HepG2 (cell line): Measurements from ENCODE around the gene METTL4. TPM values are rescaled to one million over a fixed set of nuclear protein-coding genes. Genes with fewer than 3 reads are reported as not detected.

Source experiments
- ATAC-seq: fragments of 200-7000 bp; cut with Tn5 transposase; 3 replicates; pipeline ENCODE4 v1.9.1; 2020; ENCODE audit warnings: mild to moderate bottlenecking, moderate library complexity
- BruUV-seq: library from RNA; stranded (reverse); fragments of 400-500 nt; replicated peaks from 2 replicates; lab custom pipeline; 2021; lab: Mats Ljungman, UMichigan
- CTCF ChIA-PET: fragments of 300-600 bp; formaldehyde crosslinking; extraction: SDS; loops from one replicate; lab custom pipeline; 2021; ENCODE audit warnings: low total read pairs, inconsistent platforms, low intra/inter-chr PET ratio; lab: Yijun Ruan, JAX
- POLR2A ChIA-PET: fragments of 350-600 bp; sonication (Branson Sonifier 250); formaldehyde crosslinking; loops from one replicate; lab custom pipeline; 2020; ENCODE audit warnings: antibody characterized with exemption, inconsistent platforms; lab: Yijun Ruan, JAX
- DNase-seq: peaks from one replicate; pipeline ENCODE4 v3.0.0-alpha.2; 2015; ENCODE audit warnings: low spot score
- FAIRE-seq: peaks from 3 replicates; lab custom pipeline; 2011; peaks lifted over from hg19 to GRCh38; lab: Jason Lieb, UNC
- H2AFZ ChIP-seq: one replicate; pipeline ENCODE4 v1.6.1; 2011; ENCODE audit warnings: low read length, inconsistent platforms
- H3K27ac ChIP-seq: fragments of 300-600 bp; 3 replicates; pipeline ENCODE4 v1.8.0; 2011; ENCODE audit warnings: mixed run types, mild to moderate bottlenecking, mixed read lengths, low read length, inconsistent platforms; ENCODE audit not compliant: insufficient read depth; ENCODE audit errors: extremely low read length
- H3K27me3 ChIP-seq, 2 experiments: fragments of 200-600 bp in 1 of 2; 2 replicates in 1 of 2; 3 replicates in 1 of 2; pipeline versions ENCODE4 v1.6.0 to v1.8.0; 2011; ENCODE audit warnings: low read length in 2 of 2, mild to moderate bottlenecking in 2 of 2, moderate library complexity in 2 of 2, inconsistent platforms in 1 of 2; ENCODE audit not compliant: insufficient read depth in 2 of 2, control insufficient read depth in 1 of 2
- H3K36me3 ChIP-seq, 2 experiments: fragments of 200-600 bp in 1 of 2; replicated peaks in 1 of 2; 2 replicates in 1 of 2; 3 replicates in 1 of 2; pipeline versions ENCODE4 v1.5.1 to v1.8.0; 2011; ENCODE audit warnings: low read length in 2 of 2, inconsistent platforms in 1 of 2; ENCODE audit not compliant: insufficient read depth in 2 of 2, control insufficient read depth in 1 of 2
- H3K4me1 ChIP-seq: 2 replicates; pipeline ENCODE4 v1.5.1; 2012; ENCODE audit warnings: low read length, inconsistent platforms; ENCODE audit not compliant: insufficient read depth
- H3K4me2 ChIP-seq: 2 replicates; pipeline ENCODE4 v1.6.0; 2011; ENCODE audit warnings: low read depth, low read length, inconsistent platforms
- H3K4me3 ChIP-seq, 3 experiments: fragments of 200-600 bp in 1 of 3; sonication (generic), shearing (Covaris generic) in 1 of 3; replicated peaks in 1 of 3; 2 replicates each; pipeline ENCODE4 v1.5.1; 2011 to 2016; ENCODE audit warnings: low read length in 3 of 3, inconsistent platforms in 2 of 3, low read depth in 2 of 3, mild to moderate bottlenecking in 2 of 3, control low read depth in 1 of 3, mixed read lengths in 1 of 3; ENCODE audit not compliant: insufficient read depth in 1 of 3
- H3K79me2 ChIP-seq: one replicate; pipeline ENCODE4 v1.6.1; 2011; ENCODE audit warnings: low read length, inconsistent platforms; ENCODE audit not compliant: insufficient read depth
- H3K9ac ChIP-seq: 2 replicates; pipeline ENCODE4 v1.6.0; 2011; ENCODE audit warnings: mild to moderate bottlenecking, low read depth, low read length, inconsistent platforms; ENCODE audit not compliant: insufficient read depth
- H3K9me3 ChIP-seq: 2 replicates; pipeline ENCODE4 v1.5.1; 2012; ENCODE audit warnings: mild to moderate bottlenecking, low read length
- H4K20me1 ChIP-seq: 2 replicates; pipeline ENCODE4 v1.6.0; 2011; ENCODE audit warnings: inconsistent platforms, mild to moderate bottlenecking, low read length, moderate library complexity; ENCODE audit not compliant: insufficient read depth
- FIP1L1 ChIP-seq: fragments of 200-400 bp; formaldehyde crosslinking; IDR thresholded peaks from 2 replicates; pipeline ENCODE4 v1.6.1; 2018; ENCODE audit warnings: low read depth, mild to moderate bottlenecking, low read length, moderate library complexity, borderline replicate concordance; ENCODE audit not compliant: insufficient read depth
- MYNN ChIP-seq: sonication (generic); formaldehyde crosslinking; IDR thresholded peaks from 2 replicates; pipeline ENCODE4 v1.4.0; 2020; ENCODE audit warnings: mild to moderate bottlenecking, low read depth, missing genetic modification reagents
- NFE2 ChIP-seq: sonication (generic); formaldehyde crosslinking; IDR thresholded peaks from 2 replicates; pipeline ENCODE4 v1.4.0; 2020; ENCODE audit warnings: missing genetic modification reagents
- REXO4 ChIP-seq: sonication (generic); formaldehyde crosslinking; IDR thresholded peaks from 2 replicates; pipeline ENCODE4 v1.8.0; 2022; ENCODE audit warnings: missing genetic modification reagents, mild to moderate bottlenecking, borderline replicate concordance
- SNRNP70 ChIP-seq: fragments of 200-400 bp; formaldehyde crosslinking; IDR thresholded peaks from 2 replicates; pipeline ENCODE4 v1.6.1; 2017; ENCODE audit warnings: mild to moderate bottlenecking, low read depth, low read length, moderate library complexity
- SP140L ChIP-seq: sonication (generic); formaldehyde crosslinking; IDR thresholded peaks from 2 replicates; pipeline ENCODE4 v1.4.0; 2020; ENCODE audit warnings: missing genetic modification reagents, borderline replicate concordance
- ZBTB20 ChIP-seq: sonication (generic); formaldehyde crosslinking; IDR thresholded peaks from 2 replicates; pipeline ENCODE4 v1.8.1; 2023; ENCODE audit warnings: missing genetic modification reagents, low read depth, mild to moderate bottlenecking, borderline replicate concordance
- ZNF224 ChIP-seq: sonication (generic); formaldehyde crosslinking; IDR thresholded peaks from 2 replicates; pipeline ENCODE4 v1.5.0; 2020; ENCODE audit warnings: mild to moderate bottlenecking, missing genetic modification reagents
- ZNF296 ChIP-seq: sonication (generic); formaldehyde crosslinking; conservative IDR thresholded peaks from 2 replicates; pipeline ENCODE4 v1.5.0; 2020; ENCODE audit warnings: mild to moderate bottlenecking, missing genetic modification reagents
- ZNF557 ChIP-seq: sonication (generic); formaldehyde crosslinking; IDR thresholded peaks from 2 replicates; pipeline ENCODE4 v1.4.0; 2020; ENCODE audit warnings: missing genetic modification reagents
- WGBS: methylation state at CpG from one replicate; pipeline ENCODE4 v1.1.6; 2017; ENCODE audit warnings: low lambda C conversion rate; 5-methylcytosine and 5-hydroxymethylcytosine counted together
- in situ Hi-C: cut with HindIII; loops from 2 replicates; pipeline ENCODE4 v1.10.0; 2017; ENCODE audit warnings: low pct_unique_long_range_greater_than_20kb; ENCODE audit not compliant: extremely low pct_ligation_motif_present
- intact Hi-C: fragments of 100-400 bp; cut with micrococcal nuclease; formaldehyde crosslinking; loops from one replicate; pipeline ENCODE4 v1.10.0; 2022; ENCODE audit not compliant: unreplicated experiment
- polyA plus RNA-seq, 8 experiments: library from polyadenylated mRNA; depleted of rRNA in 3 of 8; stranded (reverse) in 7 of 8; unstranded in 1 of 8; fragments of >200 nt; fragmentation: Illumina TruSeq in 4 of 8; extraction: Trizol in 4 of 8; gene quantifications; 2 replicates each; pipeline versions ENCODE4 v1.2.1 to v1.2.3, GENCODE V29; 2011 to 2016; ENCODE audit warnings: low read depth in 4 of 8, missing spikeins in 1 of 8, mixed read lengths in 1 of 8; ENCODE audit not compliant: insufficient read depth in 1 of 8
- total RNA-seq, 5 experiments: library from RNA; depleted of rRNA; stranded (reverse); fragments of >200 nt; fragmentation: Illumina TruSeq; extraction: Trizol; gene quantifications; 2 replicates each; pipeline ENCODE4 v1.2.3, GENCODE V29; 2016; ENCODE audit warnings: low read depth in 1 of 5
- TF ChIP-seq, protein P1 (sequence below), 2 experiments: sonication (generic) in 1 of 2; formaldehyde crosslinking in 1 of 2; IDR thresholded peaks; 2 replicates each; pipeline versions ENCODE4 v1.4.0 to v1.6.1; 2018 to 2020; ENCODE audit warnings: missing genetic modification reagents in 2 of 2, borderline replicate concordance in 1 of 2, low read depth in 1 of 2, mild to moderate bottlenecking in 1 of 2, missing biosample characterization in 1 of 2
- TF ChIP-seq, protein P2 (sequence below): sonication (generic); formaldehyde crosslinking; IDR thresholded peaks from 2 replicates; pipeline ENCODE4 v1.4.0; 2020; ENCODE audit warnings: missing genetic modification reagents
- TF ChIP-seq, protein P3 (sequence below): sonication (generic); formaldehyde crosslinking; IDR thresholded peaks from 2 replicates; pipeline ENCODE4 v1.4.0; 2020; ENCODE audit warnings: mild to moderate bottlenecking, missing genetic modification reagents, borderline replicate concordance
- TF ChIP-seq, protein P4 (sequence below): sonication (generic); formaldehyde crosslinking; IDR thresholded peaks from 2 replicates; pipeline ENCODE4; 2020; ENCODE audit warnings: missing genetic modification reagents, mild to moderate bottlenecking, borderline replicate concordance

METTL4 gene
- total and polyA plus RNA-seq, 2 of the 13 experiments (the other 11 are each of a cell fraction or from before 2014, with no cell fraction given), result 6.8 to 8.1 TPM

DNA sequence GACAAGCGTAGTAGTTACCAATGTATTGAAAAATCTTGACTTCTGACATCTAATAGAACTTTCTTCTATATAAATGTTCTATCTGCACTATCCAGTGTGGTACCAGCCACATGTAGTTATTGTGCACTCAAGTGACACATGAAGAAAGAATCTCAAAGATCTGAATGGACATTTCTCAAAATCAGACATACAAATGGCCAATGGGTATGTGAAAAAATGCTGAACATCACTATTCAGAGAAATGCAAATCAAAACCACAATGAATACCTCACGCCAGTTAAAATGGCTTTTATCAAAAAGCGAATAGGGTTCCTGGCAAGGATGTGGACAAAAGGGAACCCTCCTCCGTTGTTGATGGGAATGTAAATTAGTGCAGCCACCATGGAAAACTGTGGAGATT, 46.7 kb upstream of the METTL4 start:
- H3K36me3 ChIP-seq, result peaks cover 2 to 10% of the 10 kb centered on the region in 2 experiments; a peak in 3 of 5 replicates
- BruUV-seq, result no TSS peak
- TF ChIP-seq SP140L (no peak), MYNN (no peak), ZBTB20 (CRISPR knock-in tag) (no peak), SNRNP70 (no peak), NFE2 (no peak), REXO4 (CRISPR knock-in tag) (no peak), FIP1L1 (no peak), ZNF296 (no peak), ZNF557 (CRISPR knock-in tag) (no peak), ZNF224 (CRISPR knock-in tag) (no peak)
- TF ChIP-seq, protein P1, sequence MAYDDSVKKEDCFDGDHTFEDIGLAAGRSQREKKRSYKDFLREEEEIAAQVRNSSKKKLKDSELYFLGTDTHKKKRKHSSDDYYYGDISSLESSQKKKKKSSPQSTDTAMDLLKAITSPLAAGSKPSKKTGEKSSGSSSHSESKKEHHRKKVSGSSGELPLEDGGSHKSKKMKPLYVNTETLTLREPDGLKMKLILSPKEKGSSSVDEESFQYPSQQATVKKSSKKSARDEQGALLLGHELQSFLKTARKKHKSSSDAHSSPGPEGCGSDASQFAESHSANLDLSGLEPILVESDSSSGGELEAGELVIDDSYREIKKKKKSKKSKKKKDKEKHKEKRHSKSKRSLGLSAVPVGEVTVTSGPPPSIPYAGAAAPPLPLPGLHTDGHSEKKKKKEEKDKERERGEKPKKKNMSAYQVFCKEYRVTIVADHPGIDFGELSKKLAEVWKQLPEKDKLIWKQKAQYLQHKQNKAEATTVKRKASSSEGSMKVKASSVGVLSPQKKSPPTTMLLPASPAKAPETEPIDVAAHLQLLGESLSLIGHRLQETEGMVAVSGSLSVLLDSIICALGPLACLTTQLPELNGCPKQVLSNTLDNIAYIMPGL (CRISPR knock-in tag; IDR thresholded peaks at IDR 0.05; ENCODE audit: borderline replicate concordance in 1 of 2, low read depth in 1 of 2), result no peak
- TF ChIP-seq, protein P2, sequence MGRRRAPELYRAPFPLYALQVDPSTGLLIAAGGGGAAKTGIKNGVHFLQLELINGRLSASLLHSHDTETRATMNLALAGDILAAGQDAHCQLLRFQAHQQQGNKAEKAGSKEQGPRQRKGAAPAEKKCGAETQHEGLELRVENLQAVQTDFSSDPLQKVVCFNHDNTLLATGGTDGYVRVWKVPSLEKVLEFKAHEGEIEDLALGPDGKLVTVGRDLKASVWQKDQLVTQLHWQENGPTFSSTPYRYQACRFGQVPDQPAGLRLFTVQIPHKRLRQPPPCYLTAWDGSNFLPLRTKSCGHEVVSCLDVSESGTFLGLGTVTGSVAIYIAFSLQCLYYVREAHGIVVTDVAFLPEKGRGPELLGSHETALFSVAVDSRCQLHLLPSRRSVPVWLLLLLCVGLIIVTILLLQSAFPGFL (CRISPR knock-in tag), result no peak
- TF ChIP-seq, protein P3, sequence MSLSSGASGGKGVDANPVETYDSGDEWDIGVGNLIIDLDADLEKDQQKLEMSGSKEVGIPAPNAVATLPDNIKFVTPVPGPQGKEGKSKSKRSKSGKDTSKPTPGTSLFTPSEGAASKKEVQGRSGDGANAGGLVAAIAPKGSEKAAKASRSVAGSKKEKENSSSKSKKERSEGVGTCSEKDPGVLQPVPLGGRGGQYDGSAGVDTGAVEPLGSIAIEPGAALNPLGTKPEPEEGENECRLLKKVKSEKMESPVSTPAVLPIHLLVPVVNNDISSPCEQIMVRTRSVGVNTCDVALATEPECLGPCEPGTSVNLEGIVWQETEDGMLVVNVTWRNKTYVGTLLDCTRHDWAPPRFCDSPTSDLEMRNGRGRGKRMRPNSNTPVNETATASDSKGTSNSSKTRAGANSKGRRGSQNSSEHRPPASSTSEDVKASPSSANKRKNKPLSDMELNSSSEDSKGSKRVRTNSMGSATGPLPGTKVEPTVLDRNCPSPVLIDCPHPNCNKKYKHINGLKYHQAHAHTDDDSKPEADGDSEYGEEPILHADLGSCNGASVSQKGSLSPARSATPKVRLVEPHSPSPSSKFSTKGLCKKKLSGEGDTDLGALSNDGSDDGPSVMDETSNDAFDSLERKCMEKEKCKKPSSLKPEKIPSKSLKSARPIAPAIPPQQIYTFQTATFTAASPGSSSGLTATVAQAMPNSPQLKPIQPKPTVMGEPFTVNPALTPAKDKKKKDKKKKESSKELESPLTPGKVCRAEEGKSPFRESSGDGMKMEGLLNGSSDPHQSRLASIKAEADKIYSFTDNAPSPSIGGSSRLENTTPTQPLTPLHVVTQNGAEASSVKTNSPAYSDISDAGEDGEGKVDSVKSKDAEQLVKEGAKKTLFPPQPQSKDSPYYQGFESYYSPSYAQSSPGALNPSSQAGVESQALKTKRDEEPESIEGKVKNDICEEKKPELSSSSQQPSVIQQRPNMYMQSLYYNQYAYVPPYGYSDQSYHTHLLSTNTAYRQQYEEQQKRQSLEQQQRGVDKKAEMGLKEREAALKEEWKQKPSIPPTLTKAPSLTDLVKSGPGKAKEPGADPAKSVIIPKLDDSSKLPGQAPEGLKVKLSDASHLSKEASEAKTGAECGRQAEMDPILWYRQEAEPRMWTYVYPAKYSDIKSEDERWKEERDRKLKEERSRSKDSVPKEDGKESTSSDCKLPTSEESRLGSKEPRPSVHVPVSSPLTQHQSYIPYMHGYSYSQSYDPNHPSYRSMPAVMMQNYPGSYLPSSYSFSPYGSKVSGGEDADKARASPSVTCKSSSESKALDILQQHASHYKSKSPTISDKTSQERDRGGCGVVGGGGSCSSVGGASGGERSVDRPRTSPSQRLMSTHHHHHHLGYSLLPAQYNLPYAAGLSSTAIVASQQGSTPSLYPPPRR, result no peak
- TF ChIP-seq, protein P4, sequence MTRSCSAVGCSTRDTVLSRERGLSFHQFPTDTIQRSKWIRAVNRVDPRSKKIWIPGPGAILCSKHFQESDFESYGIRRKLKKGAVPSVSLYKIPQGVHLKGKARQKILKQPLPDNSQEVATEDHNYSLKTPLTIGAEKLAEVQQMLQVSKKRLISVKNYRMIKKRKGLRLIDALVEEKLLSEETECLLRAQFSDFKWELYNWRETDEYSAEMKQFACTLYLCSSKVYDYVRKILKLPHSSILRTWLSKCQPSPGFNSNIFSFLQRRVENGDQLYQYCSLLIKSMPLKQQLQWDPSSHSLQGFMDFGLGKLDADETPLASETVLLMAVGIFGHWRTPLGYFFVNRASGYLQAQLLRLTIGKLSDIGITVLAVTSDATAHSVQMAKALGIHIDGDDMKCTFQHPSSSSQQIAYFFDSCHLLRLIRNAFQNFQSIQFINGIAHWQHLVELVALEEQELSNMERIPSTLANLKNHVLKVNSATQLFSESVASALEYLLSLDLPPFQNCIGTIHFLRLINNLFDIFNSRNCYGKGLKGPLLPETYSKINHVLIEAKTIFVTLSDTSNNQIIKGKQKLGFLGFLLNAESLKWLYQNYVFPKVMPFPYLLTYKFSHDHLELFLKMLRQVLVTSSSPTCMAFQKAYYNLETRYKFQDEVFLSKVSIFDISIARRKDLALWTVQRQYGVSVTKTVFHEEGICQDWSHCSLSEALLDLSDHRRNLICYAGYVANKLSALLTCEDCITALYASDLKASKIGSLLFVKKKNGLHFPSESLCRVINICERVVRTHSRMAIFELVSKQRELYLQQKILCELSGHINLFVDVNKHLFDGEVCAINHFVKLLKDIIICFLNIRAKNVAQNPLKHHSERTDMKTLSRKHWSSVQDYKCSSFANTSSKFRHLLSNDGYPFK (CRISPR knock-in tag), result no peak

More for the DNA sequence above, 46.7 kb upstream of the METTL4 start:
- Histone ChIP-seq H3K27me3 (no peaks in the 10 kb centered on the region), H3K79me2 (no peaks in the 10 kb centered on the region), H4K20me1 (no peaks in the 10 kb centered on the region), H3K27ac (no peak overlapping the region), H3K4me2 (no peak overlapping the region), H2AFZ (no peak overlapping the region), H3K9ac (no peak overlapping the region), H3K9me3 (no peaks in the 10 kb centered on the region), H3K4me1 (no peaks in the 10 kb centered on the region), H3K4me3 (no peak overlapping the region)
- ChIA-PET CTCF (no interaction called here), POLR2A (no interaction called here)
- ATAC-seq, result no peak
- no peak for FAIRE-seq
- in situ Hi-C loops, result no loop called here
- intact Hi-C loops, result no loop called here
- no peak for DNase-seq
- WGBS, result over 99% methylated on average over 4 of the region's 4 CpGs
